Endothelial cell of umbilical vein (primary cell): ENCODE results near the gene NRXN3. TPM values are rescaled to one million over a fixed set of nuclear protein-coding genes. Genes with fewer than 3 reads are reported as not detected.

Source experiments
- BruUV-seq: library from RNA; stranded (reverse); fragments of 400-500 nt; replicated peaks from 2 replicates; lab custom pipeline; 2021; lab: Mats Ljungman, UMichigan
- CTCF ChIA-PET: fragments of 300-600, 350-600 bp; sonication (Branson Sonifier 250); formaldehyde crosslinking; loops from one replicate; lab custom pipeline; 2021; ENCODE audit warnings: antibody characterized with exemption, inconsistent platforms; lab: Charles Lee
- POLR2A ChIA-PET: fragments of 300-600, 350-600 bp; sonication (Branson Sonifier 250); formaldehyde crosslinking; loops from one replicate; lab custom pipeline; 2021; ENCODE audit warnings: antibody characterized with exemption, inconsistent platforms; lab: Charles Lee
- DNase-seq: peaks from one replicate; pipeline ENCODE4 v3.0.0-alpha.2; 2011; ENCODE audit warnings: low read depth, low spot score
- FAIRE-seq: peaks from 2 replicates; lab custom pipeline; 2011; peaks lifted over from hg19 to GRCh38; lab: Jason Lieb, UNC
- H2AFZ ChIP-seq: 2 replicates; pipeline ENCODE4 v1.6.0; 2012; ENCODE audit warnings: low read depth, low read length, control low read depth, inconsistent platforms
- H3K27ac ChIP-seq: 2 replicates; pipeline ENCODE4 v1.5.1; 2011; ENCODE audit warnings: low read depth, mild to moderate bottlenecking, control low read depth, low read length, moderate library complexity; ENCODE audit not compliant: insufficient read depth
- H3K27me3 ChIP-seq, 2 experiments: 2 replicates each; pipeline versions ENCODE4 v1.6.0 to v1.6.1; 2011; ENCODE audit warnings: low read length in 2 of 2, mixed read lengths in 1 of 2; ENCODE audit not compliant: control insufficient read depth in 2 of 2, insufficient read depth in 2 of 2
- H3K36me3 ChIP-seq, 2 experiments: 2 replicates in 1 of 2; 3 replicates in 1 of 2; pipeline ENCODE4 v1.5.1; 2011; ENCODE audit warnings: low read length in 2 of 2, mild to moderate bottlenecking in 1 of 2, moderate library complexity in 1 of 2; ENCODE audit not compliant: control insufficient read depth in 2 of 2, insufficient read depth in 2 of 2; ENCODE audit errors: extremely low read depth in 1 of 2
- H3K4me1 ChIP-seq: 3 replicates; pipeline ENCODE4 v1.5.1; 2011; ENCODE audit warnings: mild to moderate bottlenecking, low read length; ENCODE audit not compliant: control insufficient read depth, insufficient read depth; ENCODE audit errors: extremely low read depth
- H3K4me2 ChIP-seq: 2 replicates; pipeline ENCODE4 v1.6.1; 2011; ENCODE audit warnings: low read length, control low read depth, mixed read lengths; ENCODE audit not compliant: insufficient read depth
- H3K4me3 ChIP-seq, 3 experiments: fragments of 200-600 bp in 1 of 3; sonication (generic), shearing (Covaris generic) in 1 of 3; replicated peaks in 1 of 3; 2 replicates each; pipeline ENCODE4 v1.5.1; 2011 to 2016; ENCODE audit warnings: control low read depth in 3 of 3, low read length in 3 of 3, mild to moderate bottlenecking in 2 of 3, inconsistent platforms in 1 of 3, low read depth in 1 of 3, moderate library complexity in 1 of 3; ENCODE audit not compliant: insufficient read depth in 1 of 3
- H3K79me2 ChIP-seq: 2 replicates; pipeline ENCODE4 v1.6.0; 2012; ENCODE audit warnings: low read length, inconsistent platforms; ENCODE audit not compliant: control insufficient read depth, insufficient read depth
- H3K9ac ChIP-seq: replicated peaks from 2 replicates; pipeline ENCODE3; 2011; ENCODE audit warnings: low read length, control low read depth; ENCODE audit not compliant: insufficient read depth; ENCODE audit errors: extremely low read depth
- H3K9me1 ChIP-seq: replicated peaks from 3 replicates; pipeline ENCODE4 v1.6.0; 2011; ENCODE audit warnings: mild to moderate bottlenecking, low read length; ENCODE audit not compliant: control insufficient read depth, insufficient read depth; ENCODE audit errors: extremely low read depth
- H3K9me3 ChIP-seq: replicated peaks from 2 replicates; pipeline ENCODE4 v1.5.1; 2012; ENCODE audit warnings: low read length, inconsistent platforms; ENCODE audit not compliant: control insufficient read depth, insufficient read depth
- H4K20me1 ChIP-seq: replicated peaks from 2 replicates; pipeline ENCODE3; 2011; ENCODE audit warnings: mild to moderate bottlenecking, low read length; ENCODE audit not compliant: control insufficient read depth, insufficient read depth; ENCODE audit errors: extremely low read depth
- EZH2 ChIP-seq: IDR thresholded peaks from 2 replicates; pipeline ENCODE4 v1.6.1; 2012; ENCODE audit warnings: borderline replicate concordance, low read depth, mild to moderate bottlenecking, moderate library complexity, low read length, inconsistent platforms; ENCODE audit not compliant: severe bottlenecking
- FOS ChIP-seq: IDR thresholded peaks from 2 replicates; pipeline ENCODE4 v1.6.1; 2011; ENCODE audit warnings: mild to moderate bottlenecking, low read length, moderate library complexity, borderline replicate concordance; ENCODE audit not compliant: insufficient read depth
- GATA2 ChIP-seq: IDR thresholded peaks from 2 replicates; pipeline ENCODE4 v1.7.0; 2011; ENCODE audit warnings: low read depth, mild to moderate bottlenecking, moderate library complexity, mixed read lengths, low read length; ENCODE audit not compliant: insufficient read length, insufficient read depth
- JUN ChIP-seq: IDR thresholded peaks from 2 replicates; pipeline ENCODE4 v1.6.1; 2011; ENCODE audit warnings: borderline replicate concordance, low read depth; ENCODE audit not compliant: insufficient read length, insufficient read depth
- MAX ChIP-seq: IDR thresholded peaks from 2 replicates; pipeline ENCODE4 v1.6.1; 2011; ENCODE audit not compliant: insufficient read depth, insufficient read length
- MYC ChIP-seq: IDR thresholded peaks from one replicate; pipeline ENCODE4 v1.6.1; 2011; ENCODE audit warnings: mild to moderate bottlenecking, low read depth, low read length
- dilution Hi-C: fragments of 300-500 bp; cut with MboI; formaldehyde crosslinking; loops from one replicate; pipeline ENCODE4 v1.15.0; 2019; ENCODE audit warnings: low sequenced_read_pairs; ENCODE audit not compliant: extremely low pct_ligation_motif_present
- intact Hi-C: fragments of 100-400 bp; cut with micrococcal nuclease; formaldehyde crosslinking; loops from one replicate; pipeline ENCODE4 v1.10.0; 2022
- polyA plus RNA-seq, 4 experiments: library from polyadenylated mRNA; depleted of rRNA in 3 of 4; stranded (reverse) in 3 of 4; unstranded in 1 of 4; fragments of >200 nt; gene quantifications; 2 replicates each; pipeline versions ENCODE4 v1.2.1 to v1.2.3, GENCODE V29; 2011 to 2012; ENCODE audit warnings: missing spikeins in 1 of 4
- total RNA-seq: library from RNA; stranded (reverse); gene quantifications from 2 replicates; pipeline ENCODE4 v1.2.3, GENCODE V29; 2021
- TF ChIP-seq, protein P1 (sequence below), 2 donors: IDR thresholded peaks; 1 replicate in 1 of 2; 2 replicates in 1 of 2; pipeline ENCODE4 v1.5.1; 2011; ENCODE audit warnings: low read length in 2 of 2, mild to moderate bottlenecking in 2 of 2, moderate library complexity in 2 of 2, control low read depth in 1 of 2, inconsistent platforms in 1 of 2, low read depth in 1 of 2; ENCODE audit not compliant: insufficient read depth in 1 of 2; ENCODE audit errors: extremely low read depth in 1 of 2

The NRXN3 gene
- total and polyA plus RNA-seq, 2 donors (not counting 3 experiments of a cell fraction or from before 2014, with no cell fraction given), result 0.72 to 4.2 TPM

- dilution Hi-C loops (no loop called here), intact Hi-C loops (no loop called here)
- POLR2A ChIA-PET, result no interaction called here
- no peaks in the 10 kb centered on the region for H4K20me1 ChIP-seq
- no peak for FAIRE-seq
- TF ChIP-seq JUN (no peak), FOS (no peak), MYC (no peak), GATA2 (no peak), MAX (no peak), EZH2 (no peak)
- TF ChIP-seq, protein P1, sequence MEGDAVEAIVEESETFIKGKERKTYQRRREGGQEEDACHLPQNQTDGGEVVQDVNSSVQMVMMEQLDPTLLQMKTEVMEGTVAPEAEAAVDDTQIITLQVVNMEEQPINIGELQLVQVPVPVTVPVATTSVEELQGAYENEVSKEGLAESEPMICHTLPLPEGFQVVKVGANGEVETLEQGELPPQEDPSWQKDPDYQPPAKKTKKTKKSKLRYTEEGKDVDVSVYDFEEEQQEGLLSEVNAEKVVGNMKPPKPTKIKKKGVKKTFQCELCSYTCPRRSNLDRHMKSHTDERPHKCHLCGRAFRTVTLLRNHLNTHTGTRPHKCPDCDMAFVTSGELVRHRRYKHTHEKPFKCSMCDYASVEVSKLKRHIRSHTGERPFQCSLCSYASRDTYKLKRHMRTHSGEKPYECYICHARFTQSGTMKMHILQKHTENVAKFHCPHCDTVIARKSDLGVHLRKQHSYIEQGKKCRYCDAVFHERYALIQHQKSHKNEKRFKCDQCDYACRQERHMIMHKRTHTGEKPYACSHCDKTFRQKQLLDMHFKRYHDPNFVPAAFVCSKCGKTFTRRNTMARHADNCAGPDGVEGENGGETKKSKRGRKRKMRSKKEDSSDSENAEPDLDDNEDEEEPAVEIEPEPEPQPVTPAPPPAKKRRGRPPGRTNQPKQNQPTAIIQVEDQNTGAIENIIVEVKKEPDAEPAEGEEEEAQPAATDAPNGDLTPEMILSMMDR (IDR thresholded peaks at IDR 0.05; ENCODE audit: extremely low read depth in 1 of 2, insufficient read depth in 1 of 2, low read depth in 1 of 2, low read length in 2 of 2), result no peak
- H3K9ac ChIP-seq, result no peak overlapping the region
- no peaks in the 10 kb centered on the region for H3K27me3 ChIP-seq
- H3K36me3 ChIP-seq, result no peaks in the 10 kb centered on the region
- H3K4me1 ChIP-seq, result peaks cover 11% of the 10 kb centered on the region
- H3K79me2 ChIP-seq, result no peaks in the 10 kb centered on the region
- H3K27ac ChIP-seq, result no peak overlapping the region
- BruUV-seq, result no TSS peak
- H3K4me3 ChIP-seq, result no peak overlapping the region
- CTCF ChIA-PET, result interaction anchor here (2.5 to 3.5 kb wide), 2 partner anchors 75 to 535 kb away, joined by 10 to 12 read pairs; no protein-coding TSS in a partner anchor
- no peak for DNase-seq
- H3K9me3 ChIP-seq, result no peaks in the 10 kb centered on the region
- no peak overlapping the region for H2AFZ ChIP-seq
- no peak overlapping the region for H3K4me2 ChIP-seq
- H3K9me1 ChIP-seq, result no peaks in the 10 kb centered on the region
Measured at GRCh38 chr14:79009286-79009685, 839.1 kb downstream of the NRXN3 start.
